Muscle of leg (tissue), 11 donors: Measurements from ENCODE around the gene STK32A. TPM values are rescaled to one million over a fixed set of nuclear protein-coding genes. Genes with fewer than 3 reads are reported as not detected.

ENCODE experiments used
- DNase-seq: peaks from one replicate; pipeline ENCODE4 v3.0.0; 2013
- H3K27ac ChIP-seq: one replicate; pipeline ENCODE4 v1.5.1; 2013; ENCODE audit warnings: mild to moderate bottlenecking, low read length, control low read depth
- H3K27me3 ChIP-seq: one replicate; pipeline ENCODE4 v1.6.1; 2013; ENCODE audit warnings: low read length; ENCODE audit not compliant: control insufficient read depth, insufficient read depth
- H3K36me3 ChIP-seq: one replicate; pipeline ENCODE4 v1.6.1; 2013; ENCODE audit warnings: low read length; ENCODE audit not compliant: control insufficient read depth, insufficient read depth
- H3K4me1 ChIP-seq: one replicate; pipeline ENCODE4 v1.6.1; 2013; ENCODE audit warnings: low read length; ENCODE audit not compliant: control insufficient read depth, insufficient read depth
- H3K4me3 ChIP-seq: one replicate; pipeline ENCODE4 v1.5.1; 2013; ENCODE audit warnings: low read length, control low read depth
- H3K9me3 ChIP-seq: replicated peaks from 2 replicates; pipeline ENCODE4 v1.6.1; 2013; ENCODE audit warnings: low read depth, low read length; ENCODE audit not compliant: control insufficient read depth
- WGBS: methylation state at CpG from one replicate; pipeline ENCODE4 v1.1.5; 2013; ENCODE audit warnings: missing lambda C conversion rate; ENCODE audit not compliant: insufficient coverage; 5-methylcytosine and 5-hydroxymethylcytosine counted together
- polyA plus RNA-seq, 8 donors: library from polyadenylated mRNA; unstranded; fragments of 120-200 nt; gene quantifications; one replicate each; pipeline versions ENCODE4 v1.2.1 to v1.2.3, GENCODE V29; 2013; ENCODE audit warnings: inconsistent platforms in 1 of 8, low replicate concordance in 1 of 8; ENCODE audit not compliant: insufficient read length in 8 of 8, insufficient read depth in 1 of 8
- total RNA-seq: library from RNA; stranded (reverse); fragments of 120-200 nt; gene quantifications from one replicate; pipeline ENCODE4 v1.2.4, GENCODE V29; 2013

STK32A gene
- total and polyA plus RNA-seq, 9 donors, result 0.21 to 0.66 (median 0.39) TPM

DNA sequence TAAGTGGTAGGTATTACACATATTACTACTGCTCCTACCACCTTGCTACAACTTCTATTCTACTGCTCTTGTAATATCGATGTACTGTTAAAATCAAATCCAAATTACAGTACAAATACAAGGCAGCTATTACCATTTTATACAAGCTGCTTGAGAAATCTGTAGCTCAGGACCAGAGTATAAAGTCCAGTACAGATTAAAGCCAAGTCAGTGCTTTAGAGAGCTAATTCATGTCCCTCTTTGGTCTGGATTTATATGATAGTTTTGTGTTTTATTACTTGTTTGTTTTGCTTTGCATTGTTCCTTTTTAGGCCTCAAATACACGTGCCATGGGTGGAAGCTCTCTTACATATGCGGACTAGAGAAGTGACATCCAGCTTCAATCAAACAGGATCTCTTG, 199.2 kb downstream of the STK32A start:
- Histone ChIP-seq H3K27ac (no peak overlapping the region), H3K4me1 (peaks cover 20% of the 10 kb centered on the region), H3K36me3 (peaks cover 7% of the 10 kb centered on the region), H3K4me3 (no peak overlapping the region), H3K27me3 (no peaks in the 10 kb centered on the region), H3K9me3 (no peaks in the 10 kb centered on the region)
- no CpG with 5 or more reads among the region's 3 CpGs for WGBS
- DNase-seq, result no peak

DNA sequence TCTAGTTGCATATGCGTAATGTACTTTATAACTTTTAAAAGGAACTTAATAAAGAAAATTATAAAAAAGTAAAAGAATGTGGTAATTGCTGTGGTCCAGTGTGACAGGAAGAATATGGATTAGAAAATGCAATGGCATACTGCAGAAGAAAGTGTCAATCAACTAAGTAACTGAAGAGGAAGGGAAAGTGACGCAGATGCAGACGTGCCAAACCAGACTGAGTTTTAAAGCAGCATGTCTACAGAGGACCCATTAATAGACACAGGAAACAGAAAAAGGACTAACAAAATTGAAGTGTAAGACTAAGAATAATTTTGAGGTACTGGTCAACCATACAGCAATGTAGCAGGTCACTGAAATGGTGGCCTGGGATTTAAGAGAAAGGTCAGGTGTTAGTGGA, 201.8 kb downstream of the STK32A start:
- Histone ChIP-seq H3K9me3 (no peaks in the 10 kb centered on the region), H3K4me3 (no peak overlapping the region), H3K36me3 (peaks cover 7% of the 10 kb centered on the region), H3K27ac (no peak overlapping the region), H3K4me1 (peaks cover 15% of the 10 kb centered on the region), H3K27me3 (no peaks in the 10 kb centered on the region)
- DNase-seq, result no peak
- 40% methylated on average over 1 of the region's 3 CpGs for WGBS

DNA sequence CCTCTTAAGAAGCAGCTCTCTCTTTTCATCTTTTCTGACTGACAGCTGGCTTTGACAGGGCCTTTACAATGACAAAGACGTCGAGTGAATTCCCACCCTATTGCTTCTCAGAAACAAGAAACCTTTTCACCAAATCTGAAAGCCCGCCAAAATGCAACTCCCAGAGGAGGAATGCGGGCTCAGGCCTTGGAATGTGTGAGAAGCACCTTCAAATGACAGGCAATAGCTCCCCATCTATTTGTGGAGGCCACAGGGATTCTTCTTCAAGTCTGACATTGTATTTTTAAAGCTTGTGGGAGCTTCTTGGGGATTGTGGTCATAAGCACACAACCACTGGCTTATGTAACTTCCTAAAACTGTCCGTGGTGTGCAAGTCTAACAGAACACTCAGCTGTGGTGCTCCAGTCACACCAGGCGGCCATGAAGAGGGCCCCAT, 202.4 kb downstream of the STK32A start:
- H3K9me3 ChIP-seq, result no peaks in the 10 kb centered on the region
- 67% methylated on average over 1 of the region's 6 CpGs for WGBS
- peaks cover 10% of the 10 kb centered on the region for H3K4me1 ChIP-seq
- H3K27me3 ChIP-seq, result no peaks in the 10 kb centered on the region
- H3K27ac ChIP-seq, result peak overlapping the region; percentile 11
- H3K4me3 ChIP-seq, result no peak overlapping the region
- no peak for DNase-seq
- H3K36me3 ChIP-seq, result peaks cover 7% of the 10 kb centered on the region
